ENCODE results near the gene TMEM178B. TPM values are rescaled to one million over a fixed set of nuclear protein-coding genes. Genes with fewer than 3 reads are reported as not detected.

TMEM178B gene
- total and polyA plus RNA-seq, 12 donors: 0.24 to 4.9 (median 2.1) TPM

GRCh38 chr7:141198194-141198958 is 124.5 kb downstream of the TMEM178B start:
- DNase-seq: no peak
- H3K4me3 ChIP-seq: no peak overlapping the region
- no peaks in the 10 kb centered on the region for H3K9me3 ChIP-seq (replicated peaks in 1 of 3)
- H3K27ac ChIP-seq: no peak overlapping the region
- H3K36me3 ChIP-seq (replicated peaks in 1 of 2): no peaks in the 10 kb centered on the region
- no peaks in the 10 kb centered on the region for H3K4me1 ChIP-seq (replicated peaks in 1 of 2)
- TF ChIP-seq POLR2A (IDR thresholded peaks at IDR 0.05) (no peak), CTCF (IDR thresholded peaks at IDR 0.05) (no peak)
- H3K27me3 ChIP-seq: no peaks in the 10 kb centered on the region
- intact Hi-C loops (cut with DNase I): no loop called here
- WGBS, 4 donors: 32 to 43% (median 36%) methylated on average over 12 of the region's 12 CpGs

DNA sequence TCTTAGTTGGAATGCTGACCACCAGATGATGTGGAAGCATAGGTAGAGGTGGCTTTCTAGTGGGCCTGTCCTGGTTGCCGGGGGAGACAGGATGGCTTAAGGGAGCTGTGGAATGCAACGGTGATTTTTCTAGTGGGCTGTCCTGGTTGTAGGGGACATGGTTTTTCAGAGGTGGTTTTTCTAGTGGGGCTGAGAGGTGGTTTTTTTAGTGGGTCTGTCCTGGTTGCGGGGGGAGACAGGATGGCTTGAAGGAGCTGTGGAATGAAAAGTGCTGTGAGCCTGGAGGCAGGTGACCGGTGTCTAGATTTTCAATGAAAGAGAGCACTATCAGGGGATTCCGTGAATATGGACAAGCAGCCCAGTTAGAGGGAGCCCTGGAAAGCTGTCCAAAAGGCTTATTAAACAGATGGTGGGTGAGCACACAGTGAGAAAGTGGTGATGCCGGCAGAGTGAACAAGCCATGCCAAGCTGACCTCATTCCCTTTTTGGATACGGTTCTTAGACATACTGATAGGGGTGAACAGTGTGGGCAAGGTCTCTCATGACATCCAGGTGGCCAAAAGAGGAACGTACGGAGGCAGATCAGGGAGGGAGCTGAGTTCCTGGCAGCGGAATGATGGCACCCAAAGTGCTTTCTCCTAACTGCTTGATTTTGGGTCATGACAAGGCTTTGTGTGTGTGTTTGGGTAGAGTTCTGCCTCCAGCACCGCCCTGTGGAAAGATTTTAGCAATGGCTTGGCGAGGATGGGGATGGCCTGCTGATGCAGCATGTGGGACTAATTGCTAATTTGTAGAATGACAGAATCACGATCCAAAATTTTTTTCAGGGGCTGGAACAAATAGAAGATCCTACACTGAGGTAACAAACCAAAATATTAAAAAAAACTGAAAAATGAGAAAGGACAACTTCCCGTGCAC is 126.6 kb downstream of the TMEM178B start:
- Histone ChIP-seq H3K27me3 (no peaks in the 10 kb centered on the region), H3K27ac (no peak overlapping the region), H3K9me3 (replicated peaks in 1 of 3) (no peaks in the 10 kb centered on the region), H3K36me3 (replicated peaks in 1 of 2) (no peaks in the 10 kb centered on the region), H3K4me1 (replicated peaks in 1 of 2) (no peaks in the 10 kb centered on the region), H3K4me3 (no peak overlapping the region)
- intact Hi-C loops (cut with DNase I): no loop called here
- TF ChIP-seq CTCF (IDR thresholded peaks at IDR 0.05) (no peak), POLR2A (IDR thresholded peaks at IDR 0.05) (no peak)
- 81 to 85% (median 82%) methylated on average over 14 of the region's 14 CpGs for WGBS, 4 donors
- no peak for DNase-seq

DNA sequence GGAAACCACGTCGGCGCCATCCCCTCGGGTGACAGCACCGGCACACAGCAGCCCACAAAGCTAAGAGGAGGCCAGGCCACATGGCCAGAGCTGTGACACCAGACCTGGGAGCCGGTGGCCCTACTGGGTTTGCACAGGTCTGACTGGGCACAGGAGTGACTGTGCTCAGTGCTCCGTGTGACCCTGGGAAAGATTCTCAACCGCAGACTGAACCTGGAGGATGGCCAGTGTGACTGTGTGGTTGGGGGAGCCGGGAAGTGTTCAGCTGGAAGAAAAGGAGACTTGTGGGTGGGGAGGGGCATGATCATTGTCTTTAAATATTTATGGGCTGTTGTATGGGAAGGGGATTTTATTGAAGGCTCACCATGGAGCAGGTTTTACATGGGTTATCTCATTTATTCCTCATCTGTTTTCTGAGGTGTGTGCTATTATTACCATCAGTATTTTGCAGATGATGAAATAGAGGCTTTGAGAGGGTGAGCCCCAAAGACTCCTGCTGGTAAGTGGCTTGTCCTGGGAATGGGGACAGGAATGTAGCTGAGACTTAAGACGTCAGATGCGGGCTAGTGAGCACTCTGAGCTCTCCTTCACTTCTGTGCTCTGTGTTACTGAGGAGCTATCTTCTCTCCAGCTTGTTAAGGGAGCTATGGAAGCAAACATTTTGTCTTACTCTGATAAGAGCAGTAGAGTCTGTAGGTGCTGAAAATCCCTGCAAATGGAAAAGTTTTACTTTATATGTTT is 127.5 kb downstream of the TMEM178B start:
- Histone ChIP-seq H3K4me1 (replicated peaks in 1 of 2) (no peaks in the 10 kb centered on the region), H3K9me3 (replicated peaks in 1 of 3) (no peaks in the 10 kb centered on the region), H3K4me3 (no peak overlapping the region), H3K27me3 (no peaks in the 10 kb centered on the region), H3K27ac (no peak overlapping the region), H3K36me3 (replicated peaks in 1 of 2) (no peaks in the 10 kb centered on the region)
- TF ChIP-seq CTCF (IDR thresholded peaks at IDR 0.05): no peak
- TF ChIP-seq POLR2A (IDR thresholded peaks at IDR 0.05): no peak
- intact Hi-C loops (cut with DNase I): no loop called here
- 71 to 82% (median 78%) methylated on average over 8 to 11 of the region's 11 CpGs for WGBS, 4 donors
- DNase-seq: no peak

- Histone ChIP-seq H3K9me3 (replicated peaks in 1 of 3) (no peaks in the 10 kb centered on the region), H3K4me3 (no peak overlapping the region), H3K4me1 (replicated peaks in 1 of 2) (no peaks in the 10 kb centered on the region), H3K27me3 (no peaks in the 10 kb centered on the region), H3K27ac (no peak overlapping the region), H3K36me3 (replicated peaks in 1 of 2) (no peaks in the 10 kb centered on the region)
- WGBS, 4 donors: 55 to 71% (median 68%) methylated on average over 4 of the region's 4 CpGs
- TF ChIP-seq CTCF (IDR thresholded peaks at IDR 0.05) (no peak), POLR2A (IDR thresholded peaks at IDR 0.05) (no peak)
- no peak for DNase-seq
- intact Hi-C loops (cut with DNase I): no loop called here
Measured at GRCh38 chr7:141202535-141202934, 128.7 kb downstream of the TMEM178B start.
